HEK293 (cell line): ENCODE measurements around the gene IGFBPL1.

Source experiments
- CTCF ChIA-PET: fragments of 350-600 bp; formaldehyde crosslinking; extraction: SDS; loops from one replicate; lab custom pipeline; 2021; ENCODE audit warnings: antibody characterized with exemption; lab: Yijun Ruan, JAX
- POLR2A ChIA-PET: fragments of 300-600 bp; formaldehyde crosslinking; extraction: SDS; loops from one replicate; lab custom pipeline; 2020; ENCODE audit warnings: antibody characterized with exemption, inconsistent platforms; lab: Yijun Ruan, JAX
- H3K27ac ChIP-seq: fragments of 200-500 bp; sonication (Bioruptor generic); 2 replicates; pipeline ENCODE4 v1.5.1; 2014; ENCODE audit warnings: low read depth, low read length, control low read depth, inconsistent platforms; ENCODE audit errors: extremely low read depth
- H3K36me3 ChIP-seq, 2 experiments: fragments of 200-500 bp in 1 of 2; sonication (Bioruptor generic) in 1 of 2; 1 replicate in 1 of 2; 2 replicates in 1 of 2; pipeline ENCODE4 v1.5.1; 2014 to 2017; ENCODE audit warnings: inconsistent platforms in 2 of 2, low read length in 2 of 2; ENCODE audit not compliant: control insufficient read depth in 2 of 2, insufficient read depth in 1 of 2
- H3K4me1 ChIP-seq: fragments of 200-500 bp; sonication (Bioruptor generic); 2 replicates; pipeline ENCODE4 v1.5.1; 2014; ENCODE audit warnings: mild to moderate bottlenecking, low read length, inconsistent platforms; ENCODE audit not compliant: control insufficient read depth, insufficient read depth
- H3K4me3 ChIP-seq: 2 replicates; pipeline ENCODE4 v1.5.1; 2011; ENCODE audit warnings: low read depth, mild to moderate bottlenecking, control low read depth, low read length, moderate library complexity
- H3K9me3 ChIP-seq: fragments of 200-500 bp; sonication (Bioruptor generic); 2 replicates; pipeline ENCODE4 v1.5.1; 2014; ENCODE audit warnings: low read depth, low read length, inconsistent platforms; ENCODE audit not compliant: control insufficient read depth, insufficient read depth
- EGR2 ChIP-seq: fragments of 450-650 bp; formaldehyde crosslinking; IDR thresholded peaks from 2 replicates; pipeline ENCODE4 v1.5.1; 2016; ENCODE audit warnings: low read depth, missing biosample characterization, missing genetic modification characterization
- GLIS2 ChIP-seq: fragments of 450-650 bp; formaldehyde crosslinking; IDR thresholded peaks from 2 replicates; pipeline ENCODE4 v1.5.1; 2016; ENCODE audit warnings: missing biosample characterization, missing genetic modification characterization
- KLF1 ChIP-seq: fragments of 450-650 bp; formaldehyde crosslinking; IDR thresholded peaks from 2 replicates; pipeline ENCODE4 v1.5.1; 2016; ENCODE audit warnings: missing biosample characterization, missing genetic modification characterization
- KLF10 ChIP-seq: fragments of 450-650 bp; IDR thresholded peaks from 2 replicates; pipeline ENCODE4 v1.5.1; 2018; ENCODE audit warnings: missing biosample characterization, mild to moderate bottlenecking, missing genetic modification characterization
- ZEB2 ChIP-seq: fragments of 450-650 bp; formaldehyde crosslinking; IDR thresholded peaks from 2 replicates; pipeline ENCODE4 v1.5.1; 2016; ENCODE audit warnings: missing biosample characterization, missing genetic modification characterization
- ZFHX2 ChIP-seq: fragments of 450-650 bp; formaldehyde crosslinking; conservative IDR thresholded peaks from 2 replicates; pipeline ENCODE4 v1.5.1; 2016; ENCODE audit warnings: missing biosample characterization, missing genetic modification characterization
- ZIC2 ChIP-seq: fragments of 450-650 bp; formaldehyde crosslinking; IDR thresholded peaks from 2 replicates; pipeline ENCODE4 v1.5.1; 2016; ENCODE audit warnings: missing biosample characterization, missing genetic modification characterization
- ZNF223 ChIP-seq: fragments of 450-650 bp; formaldehyde crosslinking; IDR thresholded peaks from 2 replicates; pipeline ENCODE4 v1.5.1; 2016; ENCODE audit warnings: missing biosample characterization, missing genetic modification characterization
- ZNF335 ChIP-seq: fragments of 450-650 bp; formaldehyde crosslinking; conservative IDR thresholded peaks from 2 replicates; pipeline ENCODE4 v1.5.1; 2016; ENCODE audit warnings: missing biosample characterization, missing genetic modification characterization
- ZNF629 ChIP-seq: fragments of 450-650 bp; formaldehyde crosslinking; IDR thresholded peaks from 2 replicates; pipeline ENCODE4 v1.5.1; 2017; ENCODE audit warnings: missing biosample characterization, missing genetic modification characterization
- ZNF707 ChIP-seq: fragments of 450-650 bp; formaldehyde crosslinking; IDR thresholded peaks from 2 replicates; pipeline ENCODE4 v1.5.1; 2016; ENCODE audit warnings: missing biosample characterization, missing genetic modification characterization
- ZNF837 ChIP-seq: fragments of 450-650 bp; formaldehyde crosslinking; IDR thresholded peaks from 2 replicates; pipeline ENCODE4 v1.5.1; 2016; ENCODE audit warnings: missing biosample characterization, missing genetic modification characterization
- TF ChIP-seq, protein P1 (sequence below): fragments of 450-650 bp; formaldehyde crosslinking; IDR thresholded peaks from 2 replicates; pipeline ENCODE4 v1.5.1; 2017; ENCODE audit warnings: missing biosample characterization, missing genetic modification characterization
- TF ChIP-seq, protein P2 (sequence below): fragments of 450-650 bp; formaldehyde crosslinking; IDR thresholded peaks from 2 replicates; pipeline ENCODE4 v1.5.1; 2016; ENCODE audit warnings: missing biosample characterization, missing genetic modification characterization, borderline replicate concordance
- TF ChIP-seq, protein P3 (sequence below): fragments of 450-650 bp; formaldehyde crosslinking; IDR thresholded peaks from 2 replicates; pipeline ENCODE4 v1.5.1; 2016; ENCODE audit warnings: missing biosample characterization, missing genetic modification characterization, low read depth
- TF ChIP-seq, protein P4 (sequence below): fragments of 450-650 bp; formaldehyde crosslinking; IDR thresholded peaks from 2 replicates; pipeline ENCODE4 v1.5.1; 2016; ENCODE audit warnings: missing biosample characterization, missing genetic modification characterization

IGFBPL1 gene

DNA sequence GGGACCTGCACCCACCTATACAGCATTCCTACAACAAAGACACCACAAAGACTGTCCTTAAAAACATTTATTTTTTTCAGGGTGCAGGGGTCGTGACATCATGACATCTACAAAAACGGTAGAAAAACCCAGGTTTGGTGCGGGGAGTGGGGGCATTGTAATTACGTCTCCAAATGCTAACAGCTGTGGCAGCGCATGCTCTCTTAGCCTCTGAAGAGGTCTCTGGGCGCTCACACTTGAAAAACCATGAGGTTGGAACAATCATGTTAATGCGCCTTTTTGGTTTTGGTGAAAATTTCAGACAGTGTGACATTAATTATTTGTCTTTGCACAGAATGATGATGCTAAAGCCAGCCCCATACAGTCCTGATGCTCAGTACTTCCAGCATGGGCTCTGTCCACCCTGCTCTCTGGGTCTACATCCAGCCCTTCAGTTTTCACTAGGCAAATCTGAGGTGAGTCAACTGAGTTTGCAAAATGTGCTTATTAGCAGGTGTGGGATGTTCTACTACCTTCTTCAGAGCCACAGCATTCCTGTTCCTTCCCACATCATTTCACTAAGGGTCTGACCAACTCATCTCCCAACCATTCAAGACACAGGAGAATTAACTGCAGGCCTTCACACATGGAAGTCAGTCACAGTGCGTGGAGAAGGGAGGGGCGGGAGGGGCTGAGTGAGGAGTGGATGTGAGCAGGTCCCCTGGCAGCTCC, 17.6 kb downstream of the IGFBPL1 start (continued):
- TF ChIP-seq, protein P1, sequence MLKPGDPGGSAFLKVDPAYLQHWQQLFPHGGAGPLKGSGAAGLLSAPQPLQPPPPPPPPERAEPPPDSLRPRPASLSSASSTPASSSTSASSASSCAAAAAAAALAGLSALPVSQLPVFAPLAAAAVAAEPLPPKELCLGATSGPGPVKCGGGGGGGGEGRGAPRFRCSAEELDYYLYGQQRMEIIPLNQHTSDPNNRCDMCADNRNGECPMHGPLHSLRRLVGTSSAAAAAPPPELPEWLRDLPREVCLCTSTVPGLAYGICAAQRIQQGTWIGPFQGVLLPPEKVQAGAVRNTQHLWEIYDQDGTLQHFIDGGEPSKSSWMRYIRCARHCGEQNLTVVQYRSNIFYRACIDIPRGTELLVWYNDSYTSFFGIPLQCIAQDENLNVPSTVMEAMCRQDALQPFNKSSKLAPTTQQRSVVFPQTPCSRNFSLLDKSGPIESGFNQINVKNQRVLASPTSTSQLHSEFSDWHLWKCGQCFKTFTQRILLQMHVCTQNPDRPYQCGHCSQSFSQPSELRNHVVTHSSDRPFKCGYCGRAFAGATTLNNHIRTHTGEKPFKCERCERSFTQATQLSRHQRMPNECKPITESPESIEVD (tag by site-specific recombination) = no peak
- TF ChIP-seq ZNF629 (tag by site-specific recombination) (no peak), ZNF837 (no peak)

DNA sequence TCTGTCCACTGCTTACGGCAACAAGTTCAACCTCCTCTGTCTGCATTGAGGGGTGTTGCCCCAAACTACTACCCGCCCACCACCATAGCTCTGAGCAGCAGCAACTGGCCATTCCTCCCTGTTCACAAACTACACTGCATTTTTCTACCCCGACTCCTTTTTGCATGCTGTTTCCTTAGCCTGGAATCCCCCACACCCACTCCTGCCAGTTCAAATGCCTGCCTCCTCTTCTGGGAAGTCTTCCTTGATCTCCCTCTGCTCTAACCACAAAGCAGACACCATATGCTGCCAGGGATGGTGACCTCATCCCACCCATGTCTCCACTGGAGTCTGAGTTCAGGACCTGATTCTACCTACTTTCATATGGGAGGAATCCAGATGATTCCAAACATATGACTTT, 18.5 kb downstream of the IGFBPL1 start:
- peak; percentile 58 for TF ChIP-seq ZFHX2
- TF ChIP-seq, protein P2, sequence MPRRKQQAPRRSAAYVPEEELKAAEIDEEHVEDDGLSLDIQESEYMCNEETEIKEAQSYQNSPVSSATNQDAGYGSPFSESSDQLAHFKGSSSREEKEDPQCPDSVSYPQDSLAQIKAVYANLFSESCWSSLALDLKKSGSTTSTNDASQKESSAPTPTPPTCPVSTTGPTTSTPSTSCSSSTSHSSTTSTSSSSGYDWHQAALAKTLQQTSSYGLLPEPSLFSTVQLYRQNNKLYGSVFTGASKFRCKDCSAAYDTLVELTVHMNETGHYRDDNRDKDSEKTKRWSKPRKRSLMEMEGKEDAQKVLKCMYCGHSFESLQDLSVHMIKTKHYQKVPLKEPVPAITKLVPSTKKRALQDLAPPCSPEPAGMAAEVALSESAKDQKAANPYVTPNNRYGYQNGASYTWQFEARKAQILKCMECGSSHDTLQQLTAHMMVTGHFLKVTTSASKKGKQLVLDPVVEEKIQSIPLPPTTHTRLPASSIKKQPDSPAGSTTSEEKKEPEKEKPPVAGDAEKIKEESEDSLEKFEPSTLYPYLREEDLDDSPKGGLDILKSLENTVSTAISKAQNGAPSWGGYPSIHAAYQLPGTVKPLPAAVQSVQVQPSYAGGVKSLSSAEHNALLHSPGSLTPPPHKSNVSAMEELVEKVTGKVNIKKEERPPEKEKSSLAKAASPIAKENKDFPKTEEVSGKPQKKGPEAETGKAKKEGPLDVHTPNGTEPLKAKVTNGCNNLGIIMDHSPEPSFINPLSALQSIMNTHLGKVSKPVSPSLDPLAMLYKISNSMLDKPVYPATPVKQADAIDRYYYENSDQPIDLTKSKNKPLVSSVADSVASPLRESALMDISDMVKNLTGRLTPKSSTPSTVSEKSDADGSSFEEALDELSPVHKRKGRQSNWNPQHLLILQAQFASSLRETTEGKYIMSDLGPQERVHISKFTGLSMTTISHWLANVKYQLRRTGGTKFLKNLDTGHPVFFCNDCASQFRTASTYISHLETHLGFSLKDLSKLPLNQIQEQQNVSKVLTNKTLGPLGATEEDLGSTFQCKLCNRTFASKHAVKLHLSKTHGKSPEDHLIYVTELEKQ (tag by site-specific recombination) = no peak
- peak; percentile 45; the same call in 1 of the 2 replicates for TF ChIP-seq EGR2 (tag by site-specific recombination)
- POLR2A ChIA-PET = no interaction called here
- Histone ChIP-seq H3K4me3 (no peak overlapping the region), H3K27ac (no peak overlapping the region), H3K9me3 (no peaks in the 10 kb centered on the region), H3K36me3 (no peaks in the 10 kb centered on the region), H3K4me1 (no peaks in the 10 kb centered on the region)
- CTCF ChIA-PET = interaction anchor here (2.3 kb wide), 1 partner anchor 11 kb away, joined by 9 read pairs; no protein-coding TSS in a partner anchor

DNA sequence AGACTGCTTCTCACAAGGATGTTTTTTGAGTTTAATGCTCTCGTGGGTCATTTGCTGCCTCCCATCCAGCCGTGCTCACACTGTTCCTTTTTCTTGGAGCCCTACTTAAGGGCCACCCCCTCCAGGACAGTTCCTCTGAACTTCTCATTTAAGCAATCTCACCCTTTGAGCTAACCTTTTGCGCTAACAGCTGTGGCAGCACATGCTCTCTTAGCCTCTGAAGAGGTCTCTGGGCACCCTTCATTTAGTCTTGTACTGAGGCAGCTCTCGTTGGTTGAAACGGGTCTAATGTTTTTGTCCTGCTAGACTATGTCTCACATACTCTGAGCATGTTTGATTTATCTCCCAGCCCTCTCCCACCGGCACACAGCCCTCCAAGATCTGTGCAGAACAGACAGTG, 19.9 kb downstream of the IGFBPL1 start:
- CTCF ChIA-PET = interaction anchor here (0.6 to 2.3 kb wide), 6 partner anchors 12 to 317 kb away, joined by 3 to 9 read pairs (median 3); partner anchors contain the start of gene ALDH1B1
- H3K27ac ChIP-seq = no peak overlapping the region
- TF ChIP-seq KLF10 (tag by site-specific recombination) = no peak
- TF ChIP-seq ZNF335 (tag by site-specific recombination) = no peak
- TF ChIP-seq ZNF707 (tag by site-specific recombination) = no peak
- no peak for TF ChIP-seq KLF1 (tag by site-specific recombination)
- TF ChIP-seq, protein P3, sequence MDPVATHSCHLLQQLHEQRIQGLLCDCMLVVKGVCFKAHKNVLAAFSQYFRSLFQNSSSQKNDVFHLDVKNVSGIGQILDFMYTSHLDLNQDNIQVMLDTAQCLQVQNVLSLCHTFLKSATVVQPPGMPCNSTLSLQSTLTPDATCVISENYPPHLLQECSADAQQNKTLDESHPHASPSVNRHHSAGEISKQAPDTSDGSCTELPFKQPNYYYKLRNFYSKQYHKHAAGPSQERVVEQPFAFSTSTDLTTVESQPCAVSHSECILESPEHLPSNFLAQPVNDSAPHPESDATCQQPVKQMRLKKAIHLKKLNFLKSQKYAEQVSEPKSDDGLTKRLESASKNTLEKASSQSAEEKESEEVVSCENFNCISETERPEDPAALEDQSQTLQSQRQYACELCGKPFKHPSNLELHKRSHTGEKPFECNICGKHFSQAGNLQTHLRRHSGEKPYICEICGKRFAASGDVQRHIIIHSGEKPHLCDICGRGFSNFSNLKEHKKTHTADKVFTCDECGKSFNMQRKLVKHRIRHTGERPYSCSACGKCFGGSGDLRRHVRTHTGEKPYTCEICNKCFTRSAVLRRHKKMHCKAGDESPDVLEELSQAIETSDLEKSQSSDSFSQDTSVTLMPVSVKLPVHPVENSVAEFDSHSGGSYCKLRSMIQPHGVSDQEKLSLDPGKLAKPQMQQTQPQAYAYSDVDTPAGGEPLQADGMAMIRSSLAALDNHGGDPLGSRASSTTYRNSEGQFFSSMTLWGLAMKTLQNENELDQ = no peak
- no peak for TF ChIP-seq ZEB2 (tag by site-specific recombination)
- no peak for TF ChIP-seq GLIS2 (tag by site-specific recombination)
- TF ChIP-seq, protein P4, sequence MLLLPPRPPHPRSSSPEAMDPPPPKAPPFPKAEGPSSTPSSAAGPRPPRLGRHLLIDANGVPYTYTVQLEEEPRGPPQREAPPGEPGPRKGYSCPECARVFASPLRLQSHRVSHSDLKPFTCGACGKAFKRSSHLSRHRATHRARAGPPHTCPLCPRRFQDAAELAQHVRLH (tag by site-specific recombination) = no peak
- TF ChIP-seq ZIC2 (tag by site-specific recombination) = no peak
- TF ChIP-seq ZNF223 (tag by site-specific recombination) = no peak
- TF ChIP-seq, all 188 proteins: peak for 0
- no peaks in the 10 kb centered on the region for H3K4me1 ChIP-seq
- H3K36me3 ChIP-seq = no peaks in the 10 kb centered on the region
- POLR2A ChIA-PET = no interaction called here
- no peaks in the 10 kb centered on the region for H3K9me3 ChIP-seq
- H3K4me3 ChIP-seq = no peak overlapping the region
